AG08396 (cell line): ENCODE data around the gene IL6.
A peak's percentile ranks its signal among the peaks of the same experiment; 100 is the strongest.
"Not testable (repeated sequence)": the region's sequence is repeated elsewhere in the genome, so short reads cannot be mapped to it uniquely, and the experiment has no call there.

Experiments used
- DNase-seq: peaks from one replicate; pipeline ENCODE4 v3.0.0; 2012; ENCODE audit warnings: low spot score, mixed read lengths

IL6 gene

DNA sequence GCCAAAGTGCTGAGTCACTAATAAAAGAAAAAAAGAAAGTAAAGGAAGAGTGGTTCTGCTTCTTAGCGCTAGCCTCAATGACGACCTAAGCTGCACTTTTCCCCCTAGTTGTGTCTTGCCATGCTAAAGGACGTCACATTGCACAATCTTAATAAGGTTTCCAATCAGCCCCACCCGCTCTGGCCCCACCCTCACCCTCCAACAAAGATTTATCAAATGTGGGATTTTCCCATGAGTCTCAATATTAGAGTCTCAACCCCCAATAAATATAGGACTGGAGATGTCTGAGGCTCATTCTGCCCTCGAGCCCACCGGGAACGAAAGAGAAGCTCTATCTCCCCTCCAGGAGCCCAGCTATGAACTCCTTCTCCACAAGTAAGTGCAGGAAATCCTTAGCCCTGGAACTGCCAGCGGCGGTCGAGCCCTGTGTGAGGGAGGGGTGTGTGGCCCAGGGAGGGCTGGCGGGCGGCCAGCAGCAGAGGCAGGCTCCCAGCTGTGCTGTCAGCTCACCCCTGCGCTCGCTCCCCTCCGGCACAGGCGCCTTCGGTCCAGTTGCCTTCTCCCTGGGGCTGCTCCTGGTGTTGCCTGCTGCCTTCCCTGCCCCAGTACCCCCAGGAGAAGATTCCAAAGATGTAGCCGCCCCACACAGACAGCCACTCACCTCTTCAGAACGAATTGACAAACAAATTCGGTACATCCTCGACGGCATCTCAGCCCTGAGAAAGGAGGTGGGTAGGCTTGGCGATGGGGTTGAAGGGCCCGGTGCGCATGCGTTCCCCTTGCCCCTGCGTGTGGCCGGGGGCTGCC lies at the start of gene IL6:
Gene IL6 (plus strand): TSS at position 294 of the 807 bp plus-strand sequence. CDS start 63 bp downstream, at position 357.
- peak; percentile 80 for DNase-seq

GRCh38 chr7:22677263-22677662 lies 49.7 kb upstream of the IL6 start:
- not testable (repeated sequence) for DNase-seq

GRCh38 chr7:22677680-22678079 lies 49.3 kb upstream of the IL6 start:
- DNase-seq = no peak

- DNase-seq = no peak
Measured at GRCh38 chr7:22680482-22680911, 46.5 kb upstream of the IL6 start.

- no peak for DNase-seq
Measured at GRCh38 chr7:22681312-22681711, 45.7 kb upstream of the IL6 start.

DNA sequence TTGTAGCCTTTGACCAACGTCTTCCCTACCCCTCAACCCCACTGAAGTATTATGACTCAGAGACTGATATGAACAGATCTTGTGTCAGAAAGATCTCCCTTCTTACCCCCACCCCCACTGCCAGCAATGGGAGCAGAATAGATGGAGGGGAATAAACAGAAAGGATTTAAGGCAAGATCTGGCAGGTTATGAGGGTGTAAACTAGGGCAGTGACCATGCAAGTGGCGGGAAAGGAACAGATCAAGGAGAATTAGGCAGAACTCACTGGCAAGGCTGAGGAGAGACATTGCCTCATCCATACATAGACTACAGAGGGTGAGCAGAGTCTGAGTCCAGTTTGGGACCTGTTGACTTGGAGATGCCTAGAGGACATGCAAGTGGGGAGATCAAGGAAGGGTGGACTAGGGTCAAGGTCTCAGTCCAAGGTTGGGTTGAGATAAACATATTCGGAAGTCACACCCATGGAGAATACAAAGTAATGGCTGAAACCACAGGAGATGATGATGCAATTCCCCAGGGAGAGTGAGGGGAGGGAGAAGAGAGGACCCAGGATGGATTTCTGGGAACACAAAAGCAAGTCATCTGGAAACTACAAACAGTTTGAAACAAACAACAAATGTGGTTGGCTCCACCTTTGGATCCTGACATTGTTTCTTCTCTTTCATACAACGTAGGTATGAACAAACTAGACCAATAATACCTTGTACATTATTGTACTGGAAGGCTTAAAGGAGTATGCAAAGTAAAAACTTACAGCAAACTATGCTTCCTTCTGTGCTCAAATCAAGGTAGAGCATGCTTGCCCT lies 44.9 kb upstream of the IL6 start:
- no peak for DNase-seq

DNA sequence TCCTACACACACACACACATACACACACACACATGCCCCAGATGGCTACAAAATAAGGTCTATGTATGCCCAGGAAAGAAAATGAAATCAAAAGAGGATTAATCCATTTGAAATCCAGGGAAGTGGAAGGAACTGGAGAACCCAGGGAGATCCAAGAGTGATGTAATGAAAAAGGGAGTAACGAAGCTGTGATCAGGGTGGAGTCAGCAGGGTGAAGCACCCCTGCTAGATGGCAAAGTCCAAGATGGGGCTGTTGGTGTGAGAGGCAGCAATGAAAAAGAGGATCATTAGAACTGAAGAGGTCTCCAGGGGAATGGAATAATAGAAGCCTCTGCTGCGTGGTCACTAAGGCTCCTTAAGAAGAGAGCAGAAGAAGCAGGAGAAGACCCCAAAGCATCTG lies 43.6 kb upstream of the IL6 start:
- DNase-seq = no peak

DNA sequence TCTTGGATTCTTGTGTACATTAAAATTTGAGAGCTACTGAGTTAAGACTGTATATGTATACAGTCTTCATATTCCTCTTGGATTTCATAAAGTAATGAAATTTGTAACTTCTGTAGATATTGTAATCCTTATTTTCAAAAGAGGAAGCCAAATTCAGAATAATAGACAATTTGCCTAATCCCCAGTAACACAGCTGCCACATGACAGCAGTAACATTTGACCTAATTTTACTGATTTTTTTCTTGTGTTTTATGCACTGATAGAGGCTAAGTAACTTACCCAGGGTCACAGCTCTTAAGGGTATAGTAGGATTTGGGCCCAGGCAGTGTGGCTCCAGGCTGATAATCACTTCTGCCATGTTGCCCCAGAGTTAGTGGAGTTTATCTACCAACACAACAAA lies 40.4 kb upstream of the IL6 start:
- DNase-seq = no peak

DNA sequence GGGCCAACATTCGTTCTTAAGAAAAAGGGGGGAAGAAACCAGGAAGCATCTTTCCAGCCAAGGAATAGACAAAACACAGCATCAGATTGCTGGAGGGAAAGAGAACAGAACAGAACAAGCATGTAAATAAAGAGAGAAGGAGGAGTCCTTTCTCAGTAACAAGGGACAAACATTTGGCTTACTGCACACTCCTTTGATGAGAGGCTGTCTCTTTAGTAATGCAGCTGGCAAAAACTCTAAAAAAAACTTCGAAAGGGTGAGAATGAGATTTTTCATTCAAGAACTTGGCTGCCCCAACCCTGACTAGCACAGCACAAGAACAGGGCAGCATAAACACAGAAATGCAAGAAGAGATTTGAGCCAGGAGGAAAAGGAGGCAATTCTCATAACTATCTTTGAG lies 38.9 kb upstream of the IL6 start:
- no peak for DNase-seq

GRCh38 chr7:22688934-22689333 lies 38.1 kb upstream of the IL6 start:
- DNase-seq = not testable (repeated sequence)

- no peak for DNase-seq
Measured at GRCh38 chr7:22694597-22695207, 32.3 kb upstream of the IL6 start.

- DNase-seq = no peak
Measured at GRCh38 chr7:22695476-22696132, 31.4 kb upstream of the IL6 start.

DNA sequence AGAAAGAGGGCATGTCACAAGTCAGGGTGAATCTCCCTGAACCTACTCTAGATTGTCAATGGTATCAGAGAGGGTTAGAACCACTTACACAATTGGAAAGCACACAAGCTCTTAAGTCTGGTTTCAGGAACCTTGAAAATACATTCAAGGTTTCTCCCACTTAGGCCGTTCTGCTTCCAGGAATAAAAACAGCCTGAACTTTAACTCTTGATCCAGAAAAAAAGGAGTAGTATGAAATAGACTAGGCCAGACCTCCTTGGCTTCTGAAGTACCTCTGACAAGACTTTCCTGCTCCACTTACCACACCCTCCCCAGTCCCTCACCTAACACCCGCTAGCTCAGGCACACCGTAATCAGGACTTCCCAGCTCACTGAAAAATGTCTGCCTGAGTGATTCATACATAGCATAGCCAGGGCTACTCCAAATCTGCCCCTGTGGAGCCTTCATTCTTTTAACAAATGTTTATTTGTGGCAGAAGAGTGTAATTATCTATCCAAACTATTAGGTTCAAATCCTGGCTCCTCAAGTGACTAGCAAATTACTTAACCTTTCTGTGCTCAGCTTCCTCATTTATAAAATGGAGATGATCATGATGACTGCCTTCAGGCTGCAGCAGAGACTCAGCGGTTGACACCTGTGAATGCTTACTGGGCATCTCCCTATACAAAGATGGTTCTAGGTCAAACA lies 30.3 kb upstream of the IL6 start:
- DNase-seq = no peak

GRCh38 chr7:22697322-22697859 lies 29.6 kb upstream of the IL6 start:
- DNase-seq = no peak

GRCh38 chr7:22697876-22698606 lies 29.0 kb upstream of the IL6 start:
- DNase-seq = no peak

- DNase-seq = no peak
Measured at GRCh38 chr7:22698767-22699166, 28.2 kb upstream of the IL6 start.

DNA sequence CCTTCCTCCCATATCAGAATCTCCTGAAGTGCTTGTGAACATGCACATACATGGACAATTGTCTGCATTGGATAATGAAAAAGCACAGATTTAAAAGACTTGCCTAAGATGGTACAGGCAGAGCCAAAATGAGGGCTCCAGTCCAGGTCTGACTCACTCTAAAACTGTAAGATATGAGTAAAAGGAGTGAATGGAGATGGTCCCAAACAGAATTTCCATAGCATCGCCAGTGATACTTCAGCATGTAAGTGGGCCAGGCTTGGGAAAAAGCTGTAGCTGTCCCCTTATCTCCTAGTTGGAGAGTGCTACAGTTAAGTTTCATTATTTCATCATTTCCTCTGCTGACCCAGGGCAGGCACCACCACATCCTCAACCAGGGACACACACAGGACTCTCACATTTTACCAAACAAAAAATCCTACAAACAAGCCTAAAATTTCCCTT lies 26.4 kb upstream of the IL6 start:
- DNase-seq = no peak

DNA sequence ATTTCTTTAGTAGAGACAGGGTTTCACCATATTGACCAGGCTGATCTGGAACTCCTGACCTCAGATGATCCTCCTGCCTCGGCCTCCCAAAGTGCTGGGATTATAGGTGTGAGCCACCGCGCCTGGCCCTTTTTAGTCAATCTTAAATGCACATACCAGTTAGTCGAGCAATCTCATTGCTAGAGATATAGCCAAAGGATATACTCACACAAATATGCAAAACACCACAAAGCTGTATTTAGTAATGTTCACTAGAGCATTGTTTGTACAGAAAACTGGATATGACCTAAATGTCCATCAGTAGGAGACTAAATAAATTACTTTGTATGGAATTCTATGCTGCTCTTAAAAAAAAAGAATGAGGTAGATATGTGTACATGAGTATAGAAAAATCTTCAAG lies 24.5 kb upstream of the IL6 start:
- no peak for DNase-seq

DNA sequence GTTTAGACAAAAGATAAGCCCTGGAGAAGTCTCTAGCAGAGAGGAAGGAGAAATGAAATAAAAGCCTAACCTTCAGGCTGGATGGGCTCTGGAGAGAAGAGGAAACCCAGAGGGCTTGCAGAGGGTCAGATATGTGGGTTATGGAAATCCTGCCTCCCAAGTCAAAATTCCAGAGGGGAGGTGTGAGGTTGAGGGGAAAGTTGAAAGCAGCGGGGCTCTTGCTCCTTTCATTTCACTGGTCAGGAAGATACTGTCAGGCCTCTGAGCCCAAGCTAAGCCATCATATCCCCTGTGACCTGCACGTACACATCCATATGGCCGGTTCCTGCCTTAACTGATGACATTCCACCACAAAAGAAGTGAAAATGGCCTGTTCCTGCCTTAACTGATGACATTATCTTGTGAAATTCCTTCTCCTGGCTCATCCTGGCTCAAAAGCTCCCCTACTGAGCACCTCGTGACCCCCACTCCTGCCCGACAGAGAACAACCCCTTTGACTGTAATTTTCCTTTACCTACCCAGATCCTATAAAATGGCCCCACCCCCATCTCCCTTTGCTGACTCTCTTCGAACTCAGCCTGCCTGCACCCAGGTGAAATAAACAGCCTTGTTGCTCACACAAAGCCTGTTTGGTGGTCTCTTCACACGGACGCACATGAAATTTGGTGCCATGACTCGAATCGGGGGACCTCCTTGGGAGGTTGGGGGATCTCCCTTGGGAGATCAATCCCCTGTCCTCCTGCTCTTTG lies 23.7 kb upstream of the IL6 start:
- not testable (repeated sequence) for DNase-seq
